HepG2 (cell line): Measurements from ENCODE around the gene RAB1B. TPM values are rescaled to one million over a fixed set of nuclear protein-coding genes. Genes with fewer than 3 reads are reported as not detected.
A peak's percentile ranks its signal among the peaks of the same experiment; 100 is the strongest.

Experiments used
- FIP1L1 ChIP-seq: fragments of 200-400 bp; formaldehyde crosslinking; IDR thresholded peaks from 2 replicates; pipeline ENCODE4 v1.6.1; 2018; ENCODE audit warnings: low read depth, mild to moderate bottlenecking, low read length, moderate library complexity, borderline replicate concordance; ENCODE audit not compliant: insufficient read depth
- FOSL2 ChIP-seq: sonication (generic); formaldehyde crosslinking; IDR thresholded peaks from 2 replicates; pipeline ENCODE4 v1.4.0; 2020; ENCODE audit warnings: missing genetic modification reagents
- FOXO1 ChIP-seq: sonication (generic); formaldehyde crosslinking; IDR thresholded peaks from 2 replicates; pipeline ENCODE4 v1.4.0; 2020; ENCODE audit warnings: missing genetic modification reagents
- MBD4 ChIP-seq: IDR thresholded peaks from 2 replicates; pipeline ENCODE4 v1.6.1; 2012; ENCODE audit warnings: low read length, inconsistent platforms, borderline replicate concordance
- NONO ChIP-seq, 2 experiments: fragments of 450-650 bp in 1 of 2; sonication (generic) in 1 of 2; formaldehyde crosslinking in 1 of 2; IDR thresholded peaks in 1 of 2; conservative IDR thresholded peaks in 1 of 2; 2 replicates each; pipeline versions ENCODE4 v1.6.1 to v1.8.0; 2017 to 2022; ENCODE audit warnings: mild to moderate bottlenecking in 1 of 2, missing genetic modification reagents in 1 of 2, moderate library complexity in 1 of 2
- SMYD3 ChIP-seq: sonication (generic); formaldehyde crosslinking; IDR thresholded peaks from 2 replicates; pipeline ENCODE4 v1.8.1; 2023; ENCODE audit warnings: mild to moderate bottlenecking, missing genetic modification reagents
- SNAI1 ChIP-seq: sonication (generic); formaldehyde crosslinking; IDR thresholded peaks from 2 replicates; pipeline ENCODE4 v1.5.0; 2020; ENCODE audit warnings: mild to moderate bottlenecking, missing genetic modification reagents, borderline replicate concordance
- SP4 ChIP-seq: sonication (generic); formaldehyde crosslinking; IDR thresholded peaks from 2 replicates; pipeline ENCODE4 v1.8.1; 2023; ENCODE audit warnings: mild to moderate bottlenecking, missing genetic modification reagents
- THYN1 ChIP-seq: sonication (generic); formaldehyde crosslinking; IDR thresholded peaks from 2 replicates; pipeline ENCODE4 v1.8.1; 2023; ENCODE audit warnings: low read depth, mild to moderate bottlenecking, moderate library complexity, missing genetic modification reagents, borderline replicate concordance
- ZBTB3 ChIP-seq: sonication (generic); formaldehyde crosslinking; IDR thresholded peaks from 2 replicates; pipeline ENCODE4 v1.4.0; 2020; ENCODE audit warnings: low read depth, mild to moderate bottlenecking, moderate library complexity, missing genetic modification reagents, borderline replicate concordance
- ZBTB8A ChIP-seq: sonication (generic); formaldehyde crosslinking; IDR thresholded peaks from 2 replicates; pipeline ENCODE4 v1.4.0; 2020; ENCODE audit warnings: mild to moderate bottlenecking, low read depth, missing genetic modification reagents, borderline replicate concordance
- ZFAT ChIP-seq: sonication (generic); formaldehyde crosslinking; conservative IDR thresholded peaks from 2 replicates; pipeline ENCODE4 v1.8.1; 2023; ENCODE audit warnings: missing genetic modification reagents, inconsistent platforms
- ZFP62 ChIP-seq: sonication (generic); formaldehyde crosslinking; IDR thresholded peaks from 2 replicates; pipeline ENCODE4 v1.4.0; 2020; ENCODE audit warnings: missing genetic modification reagents
- ZFP82 ChIP-seq: sonication (generic); formaldehyde crosslinking; IDR thresholded peaks from 2 replicates; pipeline ENCODE4 v1.5.1; 2020; ENCODE audit warnings: mild to moderate bottlenecking, missing genetic modification reagents, borderline replicate concordance
- ZFP90 ChIP-seq: sonication (generic); formaldehyde crosslinking; IDR thresholded peaks from 2 replicates; pipeline ENCODE4 v1.8.0; 2022; ENCODE audit warnings: missing genetic modification reagents, mild to moderate bottlenecking, inconsistent platforms, borderline replicate concordance
- ZFY ChIP-seq: sonication (generic); formaldehyde crosslinking; IDR thresholded peaks from 2 replicates; pipeline ENCODE4 v1.4.0; 2020; ENCODE audit warnings: missing genetic modification reagents
- ZMYM2 ChIP-seq: sonication (generic); formaldehyde crosslinking; IDR thresholded peaks from 2 replicates; pipeline ENCODE4 v1.8.0; 2022; ENCODE audit warnings: mild to moderate bottlenecking, missing genetic modification reagents
- ZNF143 ChIP-seq: sonication (generic); formaldehyde crosslinking; IDR thresholded peaks from 2 replicates; pipeline ENCODE4 v1.4.0; 2020; ENCODE audit warnings: missing genetic modification reagents
- ZNF343 ChIP-seq: sonication (generic); formaldehyde crosslinking; IDR thresholded peaks from 2 replicates; pipeline ENCODE4 v1.4.0; 2020; ENCODE audit warnings: mild to moderate bottlenecking, missing genetic modification reagents
- ZNF484 ChIP-seq: sonication (generic); formaldehyde crosslinking; IDR thresholded peaks from 2 replicates; pipeline ENCODE4 v1.5.1; 2020; ENCODE audit warnings: mild to moderate bottlenecking, low read depth, missing genetic modification reagents, borderline replicate concordance
- ZNF572 ChIP-seq: sonication (generic); formaldehyde crosslinking; IDR thresholded peaks from 2 replicates; pipeline ENCODE4 v1.5.1; 2020; ENCODE audit warnings: mild to moderate bottlenecking, missing genetic modification reagents
- ZNF629 ChIP-seq: sonication (generic); formaldehyde crosslinking; conservative IDR thresholded peaks from 2 replicates; pipeline ENCODE4 v1.5.0; 2020; ENCODE audit warnings: missing genetic modification reagents
- ZNF747 ChIP-seq: sonication (generic); formaldehyde crosslinking; IDR thresholded peaks from 2 replicates; pipeline ENCODE4 v1.8.1; 2023; ENCODE audit warnings: missing genetic modification reagents, mild to moderate bottlenecking, borderline replicate concordance
- ZNF788 ChIP-seq: sonication (generic); formaldehyde crosslinking; IDR thresholded peaks from 2 replicates; pipeline ENCODE4 v1.5.0; 2020; ENCODE audit warnings: mild to moderate bottlenecking, missing genetic modification reagents, borderline replicate concordance
- ZNF839 ChIP-seq: sonication (generic); formaldehyde crosslinking; IDR thresholded peaks from 2 replicates; pipeline ENCODE4 v1.4.0; 2020; ENCODE audit warnings: missing genetic modification reagents, mild to moderate bottlenecking, borderline replicate concordance
- ZNF891 ChIP-seq: sonication (generic); formaldehyde crosslinking; IDR thresholded peaks from 2 replicates; pipeline ENCODE4 v1.5.0; 2020; ENCODE audit warnings: mild to moderate bottlenecking, missing genetic modification reagents
- ZSCAN21 ChIP-seq: sonication (generic); formaldehyde crosslinking; IDR thresholded peaks from 2 replicates; pipeline ENCODE4 v1.8.0; 2022; ENCODE audit warnings: mild to moderate bottlenecking, missing genetic modification reagents, moderate library complexity, borderline replicate concordance
- polyA plus RNA-seq, 8 experiments: library from polyadenylated mRNA; depleted of rRNA in 3 of 8; stranded (reverse) in 7 of 8; unstranded in 1 of 8; fragments of >200 nt; fragmentation: Illumina TruSeq in 4 of 8; extraction: Trizol in 4 of 8; gene quantifications; 2 replicates each; pipeline versions ENCODE4 v1.2.1 to v1.2.3, GENCODE V29; 2011 to 2016; ENCODE audit warnings: low read depth in 4 of 8, missing spikeins in 1 of 8, mixed read lengths in 1 of 8; ENCODE audit not compliant: insufficient read depth in 1 of 8
- total RNA-seq, 5 experiments: library from RNA; depleted of rRNA; stranded (reverse); fragments of >200 nt; fragmentation: Illumina TruSeq; extraction: Trizol; gene quantifications; 2 replicates each; pipeline ENCODE4 v1.2.3, GENCODE V29; 2016; ENCODE audit warnings: low read depth in 1 of 5
- TF ChIP-seq, protein P1 (sequence below): IDR thresholded peaks from 2 replicates; pipeline ENCODE4 v1.6.1; 2016; ENCODE audit warnings: low read depth

Gene RAB1B
- total and polyA plus RNA-seq, 2 of the 13 experiments (the other 11 are each of a cell fraction or from before 2014, with no cell fraction given) = 77.9 to 87.9 TPM

DNA sequence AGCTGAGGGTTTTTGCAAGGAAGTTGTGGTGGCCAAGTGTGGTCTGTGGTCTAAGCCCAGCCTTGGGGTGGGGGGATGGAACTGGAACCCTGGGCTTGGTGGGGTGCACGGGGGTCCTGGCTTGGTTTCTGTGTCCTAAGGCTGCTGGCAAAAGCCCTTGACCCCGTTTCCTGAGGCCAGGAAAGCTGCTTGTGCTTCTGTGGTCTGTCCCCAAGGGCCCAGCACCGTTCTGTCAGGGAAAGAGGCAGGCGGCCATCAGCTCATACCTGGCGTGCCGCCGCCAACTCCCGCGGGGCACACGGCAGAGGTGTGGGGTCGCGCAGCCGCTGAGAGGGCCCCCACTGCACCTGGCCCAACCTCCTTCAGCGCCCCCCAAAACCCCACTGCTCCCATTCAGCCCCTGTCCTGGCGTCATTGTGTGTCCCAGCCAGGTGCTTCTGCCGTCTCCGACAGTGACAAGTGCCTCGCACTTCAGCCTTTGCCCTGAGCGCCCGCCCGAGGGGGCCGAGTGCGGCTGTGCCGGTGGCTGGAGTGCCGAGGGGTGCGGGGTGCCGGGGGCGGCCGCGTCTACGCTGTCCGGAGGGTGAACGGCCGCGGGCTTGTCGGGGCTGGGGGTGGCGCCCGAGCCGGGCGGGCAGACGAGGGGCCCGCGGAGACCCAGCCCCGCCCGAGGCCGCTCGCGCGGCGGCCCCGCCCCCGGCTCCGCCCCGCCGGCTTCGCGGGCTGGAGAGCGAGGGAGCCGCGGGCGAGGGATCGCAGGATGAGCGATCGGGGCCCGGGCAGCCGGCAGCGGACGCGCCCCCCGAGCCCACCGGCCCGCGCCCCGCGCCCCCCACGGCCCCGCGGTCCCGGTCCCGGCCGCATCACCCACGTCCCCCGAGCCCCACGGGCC is 9.3 kb downstream of the RAB1B start, which contains the start of gene CNIH2 (continued):
- TF ChIP-seq FOSL2 (CRISPR knock-in tag) (no peak), THYN1 (no peak), ZFP82 (CRISPR knock-in tag) (no peak), FIP1L1 (no peak), ZNF747 (no peak), NONO (IDR thresholded peaks at IDR 0.05) (no peak), NONO (CRISPR knock-in tag; conservative IDR thresholded peaks at IDR 0.05) (0 out of 2 replicates have a peak, but pooled peaks have one; percentile 19), ZNF484 (CRISPR knock-in tag) (no peak), SP4 (0 out of 2 replicates have a peak, but pooled peaks have one; percentile 34), ZNF788 (no peak), SMYD3 (CRISPR knock-in tag) (no peak), ZNF572 (no peak), ZNF839 (no peak), ZNF891 (no peak), ZNF343 (CRISPR knock-in tag) (0 out of 2 replicates have a peak, but pooled peaks have one; percentile 30), ZFAT (CRISPR knock-in tag) (no peak), SNAI1 (CRISPR knock-in tag) (no peak), ZNF143 (no peak), ZNF629 (CRISPR knock-in tag) (no peak), ZFP62 (CRISPR knock-in tag) (no peak), ZSCAN21 (CRISPR knock-in tag) (no peak), ZFP90 (CRISPR knock-in tag) (no peak), ZBTB3 (no peak), ZFY (CRISPR knock-in tag) (no peak), ZMYM2 (CRISPR knock-in tag) (no peak), MBD4 (no peak), FOXO1 (CRISPR knock-in tag) (no peak), ZBTB8A (no peak)
- TF ChIP-seq, protein P1, sequence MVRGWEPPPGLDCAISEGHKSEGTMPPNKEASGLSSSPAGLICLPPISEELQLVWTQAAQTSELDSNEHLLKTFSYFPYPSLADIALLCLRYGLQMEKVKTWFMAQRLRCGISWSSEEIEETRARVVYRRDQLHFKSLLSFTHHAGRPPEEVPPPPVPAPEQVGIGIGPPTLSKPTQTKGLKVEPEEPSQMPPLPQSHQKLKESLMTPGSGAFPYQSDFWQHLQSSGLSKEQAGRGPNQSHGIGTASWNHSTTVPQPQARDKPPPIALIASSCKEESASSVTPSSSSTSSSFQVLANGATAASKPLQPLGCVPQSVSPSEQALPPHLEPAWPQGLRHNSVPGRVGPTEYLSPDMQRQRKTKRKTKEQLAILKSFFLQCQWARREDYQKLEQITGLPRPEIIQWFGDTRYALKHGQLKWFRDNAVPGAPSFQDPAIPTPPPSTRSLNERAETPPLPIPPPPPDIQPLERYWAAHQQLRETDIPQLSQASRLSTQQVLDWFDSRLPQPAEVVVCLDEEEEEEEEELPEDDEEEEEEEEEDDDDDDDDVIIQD (CRISPR knock-in tag) = no peak
